ENCODE data around the gene STAB1.

STAB1 gene

GRCh38 chr3:52458031-52458760, 36.9 kb upstream of the STAB1 start:
- no peak for DNase-seq (ENCODE audit: low spot score)

DNA sequence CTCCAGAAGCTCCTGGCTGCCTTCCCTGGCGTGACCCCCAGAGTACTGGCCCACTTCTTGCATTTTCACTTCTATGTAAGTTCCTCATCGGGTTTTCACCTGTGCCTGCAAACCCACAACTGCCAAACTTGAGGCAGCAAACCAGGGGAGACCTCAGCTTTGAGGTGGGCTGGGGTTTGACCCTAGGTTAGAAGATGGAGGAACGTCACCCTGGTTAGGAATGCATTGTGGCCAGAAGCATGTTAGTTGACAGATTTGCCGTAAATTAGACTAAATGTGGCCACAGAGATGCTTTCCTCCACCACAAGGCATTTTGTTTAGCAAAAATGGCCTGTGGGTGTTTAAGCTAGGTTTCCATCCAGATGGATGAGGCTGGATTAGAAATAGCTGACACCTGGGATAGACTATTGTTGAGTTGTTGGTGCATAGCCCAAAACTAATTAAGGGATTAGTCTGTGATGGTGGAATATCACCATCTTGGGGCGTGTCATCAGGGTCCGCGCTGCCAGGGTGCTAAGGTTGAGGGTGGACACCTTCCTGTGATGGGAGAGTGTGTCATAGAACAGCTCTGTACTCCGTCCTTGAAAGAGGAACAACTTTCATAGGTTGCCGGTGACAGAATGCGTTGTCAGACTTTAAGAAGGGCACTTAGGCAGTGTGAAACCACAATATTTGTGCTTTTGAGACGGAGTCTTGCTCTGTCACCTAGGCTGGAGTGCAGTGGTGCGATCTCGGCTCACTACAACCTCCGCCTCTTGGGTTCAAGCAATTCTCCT, 36.2 kb upstream of the STAB1 start:
- DNase-seq (ENCODE audit: low spot score), result no peak

- no peak for DNase-seq (ENCODE audit: low spot score)
Observed at GRCh38 chr3:52461874-52462273, 33.3 kb upstream of the STAB1 start.

GRCh38 chr3:52463416-52463815, 31.7 kb upstream of the STAB1 start:
- DNase-seq (ENCODE audit: low spot score), result no peak

DNA sequence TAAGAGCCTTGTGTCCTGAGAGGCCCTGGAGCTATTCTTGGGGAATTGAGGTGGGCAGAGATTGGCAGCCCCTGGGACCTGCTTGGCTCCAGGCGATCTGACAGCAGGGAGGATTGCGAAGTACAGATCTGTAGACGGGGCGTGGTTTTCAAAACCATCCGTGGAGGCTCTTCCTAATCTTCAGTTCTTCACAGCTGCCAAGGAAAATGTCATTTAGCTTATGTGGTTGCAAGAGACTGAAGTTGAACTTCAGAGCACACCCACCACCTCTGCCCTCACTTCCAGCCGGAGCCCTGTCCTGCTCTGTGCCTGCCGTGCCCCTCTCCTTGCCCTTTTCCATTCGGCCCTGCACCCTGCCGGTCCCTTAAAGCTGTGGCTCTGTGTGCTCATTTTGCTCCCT, 26.8 kb upstream of the STAB1 start:
- no peak for DNase-seq (ENCODE audit: low spot score)

DNA sequence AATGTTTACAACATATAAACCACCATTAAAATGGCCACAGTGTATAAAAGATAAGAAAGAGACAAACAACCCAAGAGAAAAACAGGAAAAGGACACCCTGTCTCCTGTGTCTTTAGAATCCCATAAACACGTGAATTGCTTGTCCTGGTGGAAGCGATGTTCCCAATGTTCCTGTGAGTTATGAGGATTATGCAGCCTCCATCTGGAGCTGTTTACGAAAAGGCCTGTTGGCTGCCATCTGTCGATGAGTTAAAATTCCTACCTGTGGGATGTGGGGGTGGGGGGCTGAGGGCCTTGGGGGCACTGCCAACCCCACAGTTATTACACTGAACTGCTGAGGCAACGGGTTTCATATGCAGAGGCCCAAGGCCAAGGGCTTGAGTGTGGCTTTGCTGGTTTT, 26.1 kb upstream of the STAB1 start:
- DNase-seq (ENCODE audit: low spot score), result no peak

DNA sequence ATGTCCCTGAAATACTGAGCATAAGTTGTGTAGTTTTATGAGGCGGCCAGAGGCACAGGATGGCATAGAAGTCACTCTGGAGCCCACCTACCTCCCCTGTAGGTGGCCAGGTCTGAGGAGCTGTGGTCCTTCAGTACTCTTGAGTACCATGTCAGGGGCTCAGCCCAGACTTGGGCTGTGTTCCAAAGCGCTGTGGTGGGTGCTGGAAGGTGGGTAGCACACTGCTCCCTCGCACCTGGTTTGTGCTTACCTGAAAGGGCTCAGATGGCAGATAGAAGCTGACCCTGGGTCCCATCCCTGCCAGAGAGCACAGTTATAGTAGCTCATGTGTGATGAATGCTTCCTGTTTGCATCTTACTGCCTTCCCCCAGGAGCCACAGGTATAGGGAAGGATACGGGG, 24.2 kb upstream of the STAB1 start:
- DNase-seq (ENCODE audit: low spot score), result no peak

DNA sequence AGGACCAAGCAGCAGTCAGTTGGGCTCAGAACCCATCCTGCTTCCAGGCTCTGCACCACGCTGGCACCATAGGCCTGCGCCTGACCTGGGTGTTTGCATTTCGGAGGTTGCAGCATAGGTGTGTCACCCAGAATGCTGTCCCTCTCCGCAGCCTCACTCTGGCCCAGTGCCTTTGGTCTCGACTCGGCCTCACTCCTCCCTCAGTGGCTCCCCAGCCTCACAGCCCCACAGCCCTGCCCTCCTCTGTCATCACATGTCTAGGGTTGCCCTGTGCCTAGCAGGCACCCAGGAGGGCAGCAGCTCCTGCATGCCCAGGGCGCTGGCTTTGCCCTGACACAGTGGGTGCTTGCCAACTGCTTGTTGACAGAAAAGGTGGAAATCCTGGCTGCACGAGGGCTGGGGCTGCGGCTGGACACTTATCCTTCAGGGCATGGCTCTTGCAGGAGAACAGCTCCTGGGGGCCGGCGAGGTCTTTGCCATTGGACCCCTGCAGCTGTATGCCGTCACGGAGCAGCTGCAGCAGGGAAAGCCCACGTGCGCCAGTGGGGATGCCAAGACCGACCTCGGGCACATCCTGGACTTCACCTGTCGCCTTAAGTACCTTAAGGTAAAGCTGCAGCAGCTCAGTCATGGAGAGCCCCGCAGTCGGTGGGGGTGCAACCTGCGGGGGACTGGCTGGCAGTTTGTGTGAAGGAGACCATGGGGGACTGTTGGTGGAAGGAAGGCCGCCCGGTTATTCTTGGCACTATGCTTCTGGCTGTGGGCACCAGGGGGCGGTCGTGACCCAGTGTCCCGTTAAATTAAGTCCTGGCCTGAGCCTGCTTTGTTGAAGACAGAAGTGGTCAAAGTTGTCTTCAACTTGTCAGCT, 23.5 kb upstream of the STAB1 start:
- DNase-seq (ENCODE audit: low spot score), result peak; percentile 71

- no peak for DNase-seq (ENCODE audit: low spot score)
Observed at GRCh38 chr3:52472239-52473000, 22.7 kb upstream of the STAB1 start.

- no peak for DNase-seq (ENCODE audit: low spot score)
Observed at GRCh38 chr3:52473026-52473425, 22.1 kb upstream of the STAB1 start.

DNA sequence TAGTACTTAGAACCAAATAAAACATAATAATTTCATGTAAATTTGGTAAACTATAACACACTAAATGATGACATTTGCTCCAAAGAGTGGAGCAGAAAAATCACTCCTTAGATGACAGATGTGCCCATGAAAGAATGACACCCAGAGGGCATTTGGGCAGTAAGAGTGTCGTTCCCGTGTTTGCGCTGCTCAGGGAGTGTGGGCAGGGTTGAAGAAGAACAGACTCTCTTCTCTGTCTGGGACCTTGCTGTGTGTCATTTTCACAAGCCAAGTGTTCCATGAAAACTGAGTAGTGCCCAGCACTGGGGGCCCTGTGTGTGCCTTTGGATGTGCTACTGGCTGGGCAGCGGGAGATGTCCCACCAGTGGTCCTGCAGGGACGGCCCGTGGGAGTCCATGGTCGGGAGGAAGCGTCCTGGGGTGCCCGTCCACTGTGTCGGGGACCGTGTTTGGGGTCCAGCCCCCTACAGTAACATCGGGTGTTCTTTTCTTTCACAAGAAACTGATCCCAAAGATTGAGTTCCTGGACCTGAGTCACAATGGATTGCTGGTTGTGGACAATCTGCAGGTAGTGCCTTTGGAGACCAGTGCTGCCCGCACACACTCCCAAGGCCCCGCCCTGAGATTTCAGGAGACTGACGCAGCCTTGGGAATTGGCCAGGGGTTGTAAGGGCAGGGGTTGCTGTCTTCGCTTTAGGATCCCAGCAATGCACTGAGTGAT, 17.9 kb upstream of the STAB1 start:
- DNase-seq (ENCODE audit: low spot score), result no peak

GRCh38 chr3:52477796-52478095, 17.4 kb upstream of the STAB1 start:
- no peak for DNase-seq (ENCODE audit: low spot score)

DNA sequence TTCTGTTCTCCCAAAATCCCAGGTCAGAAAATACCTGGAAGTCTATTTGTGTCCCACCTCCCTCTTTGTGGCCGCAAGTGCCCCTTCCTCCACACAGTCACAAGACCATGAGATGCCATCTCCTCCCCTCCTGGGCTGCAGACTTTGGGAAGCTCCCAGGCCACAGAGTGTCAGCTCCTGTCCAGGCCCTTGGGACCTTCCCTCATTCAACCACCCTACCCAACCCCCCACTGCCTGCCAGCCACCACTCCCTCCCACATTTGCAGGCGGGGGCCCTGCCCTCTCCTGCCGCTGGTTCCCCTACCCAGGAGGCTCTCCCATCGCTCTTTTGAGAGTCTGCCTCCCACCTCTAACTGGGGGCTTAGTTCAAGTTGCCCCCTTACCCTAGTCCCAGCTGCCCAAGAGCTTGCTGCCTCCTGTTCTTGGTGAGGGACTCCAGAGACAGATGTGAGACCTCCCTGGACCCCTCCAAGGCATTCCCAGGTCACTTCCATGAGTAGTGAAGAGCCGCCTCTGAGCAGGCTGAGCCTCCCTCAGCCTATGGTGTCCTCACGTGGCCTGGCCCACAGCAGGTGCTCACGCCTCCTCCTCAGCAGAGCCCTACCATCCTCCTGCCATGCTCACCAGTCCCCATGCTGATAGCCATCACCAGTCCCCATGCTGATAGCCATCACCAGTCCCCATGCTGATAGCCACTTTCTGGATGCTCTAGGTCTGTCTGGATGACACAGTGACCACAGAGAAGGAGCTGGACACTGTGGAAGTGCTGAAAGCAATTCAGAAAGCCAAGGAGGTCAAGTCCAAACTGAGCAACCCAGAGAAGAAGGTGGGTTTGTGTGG, 15.9 kb upstream of the STAB1 start:
- DNase-seq (ENCODE audit: low spot score), result no peak

DNA sequence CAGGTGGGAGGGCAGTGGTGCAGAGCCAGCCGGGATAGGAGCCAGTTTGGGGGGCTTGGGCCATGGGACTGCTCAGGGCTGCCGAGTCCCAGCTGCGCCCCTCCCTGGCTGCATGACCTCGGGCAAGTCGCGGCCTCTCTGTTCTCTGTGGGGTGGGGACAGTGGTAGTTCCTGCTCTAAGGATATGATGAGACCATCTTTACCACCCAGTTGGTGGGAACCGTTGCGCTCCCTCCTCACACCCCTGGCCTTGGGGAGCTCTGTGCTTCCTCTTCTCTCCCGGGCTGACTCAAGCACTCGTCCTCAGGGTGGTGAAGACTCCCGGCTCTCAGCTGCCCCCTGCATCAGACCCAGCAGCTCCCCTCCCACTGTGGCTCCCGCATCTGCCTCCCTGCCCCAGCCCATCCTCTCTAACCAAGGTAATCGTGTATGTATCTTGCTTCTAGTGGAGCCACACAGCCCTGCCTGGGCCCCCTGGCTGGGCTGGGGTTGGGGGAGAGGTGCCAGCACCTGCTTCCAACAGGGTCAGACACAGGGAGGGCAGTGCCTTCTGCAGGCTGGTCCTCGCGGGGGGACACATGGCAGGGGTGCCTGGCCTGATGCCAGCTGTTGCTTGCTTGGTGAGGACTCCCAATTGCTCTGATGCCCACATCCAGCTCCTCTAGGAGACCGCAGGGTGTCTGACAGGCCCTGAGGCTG, 15.1 kb upstream of the STAB1 start:
- DNase-seq (ENCODE audit: low spot score), result no peak

- DNase-seq (ENCODE audit: low spot score), result no peak
Observed at GRCh38 chr3:52480768-52481715, 14.1 kb upstream of the STAB1 start.

DNA sequence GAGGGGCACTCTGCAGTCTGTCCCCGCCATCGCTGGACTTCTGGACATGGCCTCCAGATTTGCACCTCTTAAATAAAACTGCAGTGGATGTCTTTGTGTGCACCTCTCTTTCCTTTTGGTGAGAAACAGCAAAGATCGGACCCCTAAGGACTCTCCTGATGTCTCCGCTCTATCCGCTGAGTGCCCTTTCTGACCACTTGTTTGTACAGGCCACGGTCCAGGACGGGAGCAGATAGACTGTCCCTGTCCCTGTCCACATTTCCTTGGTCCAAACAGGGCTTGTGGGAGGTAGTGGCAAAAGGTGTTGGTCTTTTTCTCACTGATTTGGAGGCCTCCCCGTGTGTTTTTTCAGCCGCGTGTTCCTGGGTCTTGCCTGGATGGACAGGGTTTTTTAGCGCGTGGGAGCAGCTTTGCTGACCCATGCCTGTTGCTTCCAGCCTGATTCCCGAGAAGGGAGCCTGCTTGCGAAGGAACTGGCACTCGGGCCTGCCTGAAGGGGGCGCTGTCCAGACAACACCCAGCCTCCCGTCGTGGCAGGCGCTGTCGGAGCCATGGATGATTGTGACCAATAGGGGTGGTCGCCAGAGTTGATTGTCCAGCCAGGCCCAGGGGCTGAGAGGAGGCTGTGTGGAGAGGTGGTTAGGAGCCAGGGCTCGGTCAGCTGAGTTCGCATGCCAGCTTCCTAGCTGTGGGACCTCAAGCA, 13.2 kb upstream of the STAB1 start:
- no peak for DNase-seq (ENCODE audit: low spot score)

DNA sequence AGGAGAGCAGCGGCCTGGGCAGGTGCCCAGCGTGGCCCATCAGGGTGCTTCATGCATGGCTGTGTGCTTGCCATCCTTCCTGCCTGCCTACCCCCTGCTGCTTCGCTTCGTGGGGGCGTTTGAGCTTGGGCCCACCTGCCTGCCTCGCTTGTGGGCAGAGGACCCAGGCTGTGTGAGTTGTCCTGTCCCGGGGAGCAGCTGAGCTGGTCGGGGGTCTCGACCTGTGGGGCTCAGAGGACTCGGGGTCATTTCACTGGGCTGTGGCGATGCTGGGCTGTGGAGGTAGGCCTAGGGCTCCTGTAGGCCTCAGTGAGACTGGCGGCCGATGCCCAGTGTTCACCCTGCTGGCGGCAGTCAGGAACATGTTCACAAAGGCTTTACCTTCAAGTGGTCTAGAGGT, 12.1 kb upstream of the STAB1 start:
- DNase-seq (ENCODE audit: low spot score), result no peak
